Measurements from ENCODE around the gene CST11.
A peak's percentile ranks its signal among the peaks of the same experiment; 100 is the strongest.

CST11 gene

GRCh38 chr20:23420943-23421931 lies 31.4 kb downstream of the CST11 start, which contains the start of gene NAPB:
TSS of gene NAPB (minus strand) at chr20:23421488. CDS start at chr20:23421402, 86 bp downstream.
- TF ChIP-seq, protein P1, sequence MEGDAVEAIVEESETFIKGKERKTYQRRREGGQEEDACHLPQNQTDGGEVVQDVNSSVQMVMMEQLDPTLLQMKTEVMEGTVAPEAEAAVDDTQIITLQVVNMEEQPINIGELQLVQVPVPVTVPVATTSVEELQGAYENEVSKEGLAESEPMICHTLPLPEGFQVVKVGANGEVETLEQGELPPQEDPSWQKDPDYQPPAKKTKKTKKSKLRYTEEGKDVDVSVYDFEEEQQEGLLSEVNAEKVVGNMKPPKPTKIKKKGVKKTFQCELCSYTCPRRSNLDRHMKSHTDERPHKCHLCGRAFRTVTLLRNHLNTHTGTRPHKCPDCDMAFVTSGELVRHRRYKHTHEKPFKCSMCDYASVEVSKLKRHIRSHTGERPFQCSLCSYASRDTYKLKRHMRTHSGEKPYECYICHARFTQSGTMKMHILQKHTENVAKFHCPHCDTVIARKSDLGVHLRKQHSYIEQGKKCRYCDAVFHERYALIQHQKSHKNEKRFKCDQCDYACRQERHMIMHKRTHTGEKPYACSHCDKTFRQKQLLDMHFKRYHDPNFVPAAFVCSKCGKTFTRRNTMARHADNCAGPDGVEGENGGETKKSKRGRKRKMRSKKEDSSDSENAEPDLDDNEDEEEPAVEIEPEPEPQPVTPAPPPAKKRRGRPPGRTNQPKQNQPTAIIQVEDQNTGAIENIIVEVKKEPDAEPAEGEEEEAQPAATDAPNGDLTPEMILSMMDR (IDR thresholded peaks at IDR 0.05; ENCODE audit: insufficient read depth, low read depth, low read length, missing control alignments): no peak
- DNase-seq (ENCODE audit: low read depth): peak; percentile 95

DNA sequence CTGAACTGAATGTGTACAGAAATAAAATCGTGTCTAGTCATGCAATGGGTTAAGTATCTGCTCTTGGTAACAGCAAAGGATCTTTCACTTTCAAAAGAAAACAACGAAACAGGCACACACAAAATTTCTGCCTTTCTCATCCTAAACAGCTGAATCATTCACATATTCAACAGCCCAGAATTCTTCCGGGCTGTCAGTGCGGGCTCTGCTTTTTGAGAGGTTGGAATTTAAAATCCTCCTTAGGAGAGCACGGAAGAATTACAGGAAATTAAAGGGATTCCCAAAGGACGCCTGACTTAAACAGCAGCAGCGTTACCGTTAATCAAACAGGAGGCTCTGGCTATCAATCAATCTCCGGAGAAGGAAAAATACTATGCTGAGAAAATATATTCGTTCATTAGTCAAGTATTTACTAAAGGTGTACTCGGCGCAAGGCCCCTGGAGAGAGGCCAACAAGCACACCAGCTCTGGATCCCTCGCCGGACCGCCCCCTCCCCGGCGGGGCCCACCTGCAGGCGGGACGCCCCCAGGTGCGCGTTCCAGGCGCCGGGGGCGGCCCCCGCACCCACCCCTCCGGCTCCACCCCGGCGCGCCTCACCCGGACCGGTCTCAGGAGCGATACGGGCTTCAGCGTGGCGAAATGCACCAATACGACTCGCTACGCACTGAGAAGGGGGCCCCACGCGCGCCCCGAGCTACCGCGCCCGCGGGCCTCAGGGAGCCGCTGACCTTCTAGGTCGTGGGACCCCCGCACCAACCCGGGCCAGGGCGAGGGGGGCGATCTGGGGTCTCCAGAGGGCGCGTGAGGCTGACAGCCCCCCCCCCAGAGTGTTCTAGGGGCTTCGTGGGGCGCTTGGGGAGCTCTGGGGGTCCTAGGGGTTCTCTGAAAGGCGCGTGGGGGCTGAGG lies 32.4 kb downstream of the CST11 start:
- TF ChIP-seq, protein P1 (IDR thresholded peaks at IDR 0.05; ENCODE audit: insufficient read depth, low read depth, low read length, missing control alignments): no peak
- H3K4me3 ChIP-seq (ENCODE audit: low read depth, low read length): peak overlapping the region; percentile 78
- peak; percentile 42 for DNase-seq (ENCODE audit: low read depth)

More at GRCh38 chr20:23420943-23421931, 31.4 kb downstream of the CST11 start, which contains the start of gene NAPB:
- H3K4me3 ChIP-seq (ENCODE audit: low read depth, low read length): peak within 1 kb of the TSS; percentile 78

- no peak for DNase-seq (ENCODE audit: low read depth)
- H3K4me3 ChIP-seq (ENCODE audit: low read depth, low read length): peak overlapping the region; percentile 78
- TF ChIP-seq, protein P1 (IDR thresholded peaks at IDR 0.05; ENCODE audit: insufficient read depth, low read depth, low read length, missing control alignments): no peak
Observed at GRCh38 chr20:23419657-23419994, 33.0 kb downstream of the CST11 start.

- no peak overlapping the region for H3K4me3 ChIP-seq (ENCODE audit: low read depth, low read length)
- no peak for DNase-seq (ENCODE audit: low read depth)
- TF ChIP-seq, protein P1 (IDR thresholded peaks at IDR 0.05; ENCODE audit: insufficient read depth, low read depth, low read length, missing control alignments): no peak
Observed at GRCh38 chr20:23417861-23418260, 34.8 kb downstream of the CST11 start.

- H3K4me3 ChIP-seq (ENCODE audit: low read depth, low read length): no peak overlapping the region
- TF ChIP-seq, protein P1 (IDR thresholded peaks at IDR 0.05; ENCODE audit: insufficient read depth, low read depth, low read length, missing control alignments): no peak
- DNase-seq (ENCODE audit: low read depth): no peak
Observed at GRCh38 chr20:23415959-23416583, 36.6 kb downstream of the CST11 start.

GRCh38 chr20:23415555-23415954 lies 37.1 kb downstream of the CST11 start:
- H3K4me3 ChIP-seq (ENCODE audit: low read depth, low read length): no peak overlapping the region
- no peak for DNase-seq (ENCODE audit: low read depth)
- TF ChIP-seq, protein P1 (IDR thresholded peaks at IDR 0.05; ENCODE audit: insufficient read depth, low read depth, low read length, missing control alignments): no peak

Measured in GM12865 (cell line).